Activated CD4-positive, alpha-beta T cell treated with anti-CD3 and anti-CD28 coated beads, Interleukin-2, amount 50 U/mL, for 16 hours (primary cell): ENCODE data around the gene CA5B.
A peak's percentile ranks its signal among the peaks of the same experiment; 100 is the strongest.
"Not testable (repeated sequence)": the region's sequence is repeated elsewhere in the genome, so short reads cannot be mapped to it uniquely, and the experiment has no call there.

Experiments
- DNase-seq: peaks from one replicate; pipeline ENCODE4 v3.0.0-alpha.2; 2020

The CA5B gene

DNA sequence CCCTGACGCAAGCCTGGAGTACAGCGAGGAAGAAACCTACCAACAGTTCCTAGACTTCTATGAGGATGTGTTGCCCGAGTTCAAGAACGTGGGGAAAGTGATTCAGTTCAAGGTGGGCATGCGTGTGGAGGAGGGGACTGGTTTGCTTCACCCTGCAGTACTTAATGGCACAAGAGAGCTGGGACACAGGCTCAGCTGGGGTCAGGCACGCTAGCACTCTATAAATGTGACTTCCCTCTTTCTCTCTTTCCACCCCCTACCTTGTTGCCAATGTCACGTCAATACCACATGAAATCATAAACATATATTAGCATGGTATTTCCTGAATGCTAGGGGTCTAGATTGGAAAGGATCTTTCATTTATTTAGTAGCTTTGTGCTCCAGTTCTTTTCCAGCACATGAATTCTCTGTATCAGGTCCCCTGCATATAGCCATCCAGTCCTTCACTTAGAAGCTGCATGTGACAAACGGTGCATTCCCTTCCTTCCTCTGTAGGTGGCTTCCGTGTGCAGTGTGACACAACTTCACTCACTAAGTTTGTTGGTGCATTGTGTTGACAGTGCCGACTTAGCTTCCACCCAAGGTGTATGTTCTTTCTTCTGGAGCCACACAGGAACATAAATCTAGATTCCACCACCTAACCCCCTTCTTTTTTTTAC, 77.8 kb downstream of the CA5B start:
- peak; percentile 56 for DNase-seq

GRCh38 chrX:15816438-15816809, 78.4 kb downstream of the CA5B start:
- DNase-seq: no peak

DNA sequence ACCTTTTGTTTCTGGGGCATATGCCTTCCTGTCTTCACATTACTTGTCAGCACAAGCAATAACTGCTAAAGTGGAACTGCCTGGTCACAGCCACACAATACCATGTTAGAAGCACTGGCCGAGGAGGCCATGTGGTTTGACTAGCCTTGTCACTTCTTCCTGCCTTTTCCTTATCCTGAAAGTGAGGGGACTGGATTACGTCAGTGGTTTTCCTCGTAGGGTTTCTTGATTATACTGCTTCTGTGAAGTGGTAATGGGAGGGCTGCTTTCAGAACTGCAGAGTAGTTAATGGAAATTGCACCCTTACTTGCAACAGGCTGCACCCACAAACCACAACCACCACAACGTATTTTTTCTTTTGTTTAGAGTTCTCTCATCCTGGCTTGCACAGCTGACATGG, 78.8 kb downstream of the CA5B start:
- DNase-seq: peak; percentile 82

- DNase-seq: peak; percentile 17
Observed at GRCh38 chrX:15820106-15821073, 82.3 kb downstream of the CA5B start.

- DNase-seq: no peak
Observed at GRCh38 chrX:15822922-15823321, 84.9 kb downstream of the CA5B start.

- DNase-seq: no peak
Observed at GRCh38 chrX:15825936-15826335, 87.9 kb downstream of the CA5B start.

DNA sequence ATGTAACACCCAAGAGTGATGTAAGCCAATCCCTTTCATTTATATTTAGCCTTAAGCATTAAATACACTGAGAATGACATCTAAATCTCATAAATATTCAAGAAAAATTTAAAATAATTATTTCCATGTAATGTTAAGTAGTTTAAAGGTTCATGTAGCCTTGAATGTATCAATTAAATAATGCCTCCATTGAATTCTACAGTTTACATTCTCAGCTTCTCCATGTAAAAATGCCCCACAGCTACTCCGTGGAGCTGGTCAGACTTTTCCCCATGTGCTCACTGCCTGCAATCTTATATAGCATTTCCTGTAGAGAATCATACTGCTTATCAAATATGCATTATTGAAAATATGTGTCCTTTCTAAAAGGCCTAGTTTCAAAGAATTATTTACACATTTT, 91.1 kb downstream of the CA5B start:
- no peak for DNase-seq

DNA sequence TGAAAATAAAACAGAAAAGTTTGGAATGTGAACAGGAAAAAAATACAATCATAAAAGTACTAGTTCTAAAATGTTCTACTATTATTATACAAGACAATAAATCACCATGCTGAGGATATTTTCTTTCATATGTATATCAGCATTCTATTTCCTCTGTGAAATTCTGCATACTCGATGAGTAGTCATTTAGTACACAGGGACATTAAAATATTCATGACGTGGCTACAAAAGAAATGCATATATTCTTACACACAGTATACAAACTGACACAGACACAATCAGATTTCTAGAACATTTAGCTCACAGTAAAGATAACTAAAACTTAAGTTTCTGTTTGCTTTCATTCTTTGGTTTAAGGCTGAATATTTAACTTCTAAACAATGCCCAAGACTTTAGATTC, 93.3 kb downstream of the CA5B start:
- DNase-seq: not testable (repeated sequence)

DNA sequence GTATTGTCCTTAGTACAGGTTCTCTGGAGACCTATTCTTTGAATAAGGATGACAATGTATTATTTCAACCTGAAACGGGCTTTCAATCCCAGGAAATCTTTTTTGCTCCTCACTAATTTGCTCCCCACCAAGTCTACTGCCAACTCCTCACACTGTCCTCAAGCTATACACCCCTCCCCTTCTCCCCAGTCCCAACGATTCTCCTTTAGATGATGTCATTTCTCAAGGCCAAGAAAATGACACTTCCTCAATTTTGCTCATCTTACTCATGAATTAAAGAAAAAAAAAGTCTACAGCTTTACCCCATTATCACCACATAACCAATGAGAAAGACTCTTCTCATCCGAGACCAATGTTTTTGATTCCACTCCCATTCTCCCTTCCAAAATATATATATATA, 96.0 kb downstream of the CA5B start:
- DNase-seq: no peak

- no peak for DNase-seq
Observed at GRCh38 chrX:15834827-15835595, 96.9 kb downstream of the CA5B start.
